Fibroblast of skin of right biceps (primary cell): ENCODE measurements around the gene PLB1.

ENCODE experiments used
- DNase-seq: peaks from one replicate; pipeline ENCODE4 v3.0.0-alpha.2; 2013

Gene PLB1

DNA sequence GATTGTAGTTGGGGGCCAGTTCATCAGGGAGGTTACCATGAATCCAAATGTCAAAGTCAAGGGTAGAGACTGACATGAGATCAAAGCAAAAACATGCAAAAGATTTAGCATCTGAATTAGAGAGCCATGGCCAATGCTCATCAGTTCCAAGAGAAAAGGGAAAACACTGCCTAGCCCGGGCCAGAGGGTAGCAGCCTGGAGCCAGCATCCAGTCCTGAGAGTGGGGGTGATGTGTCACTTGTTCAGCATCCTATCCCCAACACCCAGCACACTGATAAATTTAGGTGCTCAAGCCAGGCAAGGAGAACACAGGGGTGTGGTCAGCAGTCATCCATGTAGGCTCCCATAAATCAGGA, 178.8 kb downstream of the PLB1 start:
- no peak for DNase-seq

DNA sequence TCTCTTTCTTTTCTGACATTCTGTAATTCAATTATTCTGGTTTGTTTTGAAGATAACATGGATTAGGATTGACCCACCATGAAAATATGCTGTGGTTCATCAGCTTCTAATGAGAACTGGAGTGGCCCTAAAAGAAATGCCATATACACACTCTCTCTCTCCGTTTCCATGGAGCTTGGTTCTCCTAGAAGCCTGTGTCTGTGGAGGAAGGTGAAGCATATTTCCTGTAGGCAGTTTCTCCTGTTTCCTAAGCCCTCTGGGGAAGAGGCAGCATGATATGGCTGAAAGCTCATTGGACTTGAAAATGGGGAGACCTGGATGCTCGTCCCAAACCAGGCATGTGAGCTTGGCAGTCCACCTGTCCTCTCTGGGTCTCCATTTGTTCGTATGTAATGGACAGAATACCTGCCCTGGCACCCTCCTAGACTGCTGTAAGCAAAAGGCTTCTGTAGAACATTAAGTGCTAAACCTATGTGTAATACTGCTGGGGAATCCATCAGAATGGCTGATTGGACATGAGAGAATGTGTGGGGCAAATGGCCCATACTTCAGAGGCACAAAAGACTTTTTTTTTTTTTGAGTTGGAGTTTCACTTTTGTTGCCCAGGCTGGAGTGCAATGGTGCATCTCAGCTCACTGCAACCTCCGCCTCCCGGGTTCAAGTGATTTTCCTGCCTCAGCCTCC, 180.4 kb downstream of the PLB1 start:
- DNase-seq = no peak

DNA sequence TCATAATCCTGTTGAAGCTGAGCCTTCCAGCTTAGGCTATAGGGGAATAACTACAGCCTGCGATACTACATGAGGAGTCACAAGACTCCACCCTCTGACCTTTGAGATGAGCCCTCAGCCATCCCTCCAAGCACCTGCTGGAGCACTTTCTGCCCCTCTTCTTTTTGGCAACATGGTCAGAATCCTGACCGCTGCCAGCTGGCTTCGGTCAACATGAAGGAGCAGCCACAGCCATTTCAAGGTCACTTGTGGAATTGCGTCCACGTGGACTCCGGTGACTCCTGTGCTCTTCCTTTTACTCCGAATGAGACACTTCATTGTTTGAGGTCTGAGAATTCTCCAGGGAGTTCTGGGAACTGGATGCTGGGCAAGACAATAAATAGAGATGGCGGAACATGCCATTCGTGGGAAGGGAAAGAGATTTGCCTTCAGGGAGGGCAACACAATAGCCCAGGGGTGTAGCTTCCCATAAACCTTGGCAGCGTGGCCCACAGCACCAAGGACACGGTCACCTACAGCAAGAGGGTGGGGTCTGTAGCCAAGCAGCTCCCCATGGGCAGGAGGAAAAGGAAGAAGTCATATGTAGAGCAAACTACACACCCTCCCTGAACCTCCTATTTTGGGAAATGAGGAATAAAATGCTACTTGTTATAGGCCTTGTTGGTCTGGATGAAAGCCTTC, 182.5 kb downstream of the PLB1 start:
- DNase-seq = no peak

DNA sequence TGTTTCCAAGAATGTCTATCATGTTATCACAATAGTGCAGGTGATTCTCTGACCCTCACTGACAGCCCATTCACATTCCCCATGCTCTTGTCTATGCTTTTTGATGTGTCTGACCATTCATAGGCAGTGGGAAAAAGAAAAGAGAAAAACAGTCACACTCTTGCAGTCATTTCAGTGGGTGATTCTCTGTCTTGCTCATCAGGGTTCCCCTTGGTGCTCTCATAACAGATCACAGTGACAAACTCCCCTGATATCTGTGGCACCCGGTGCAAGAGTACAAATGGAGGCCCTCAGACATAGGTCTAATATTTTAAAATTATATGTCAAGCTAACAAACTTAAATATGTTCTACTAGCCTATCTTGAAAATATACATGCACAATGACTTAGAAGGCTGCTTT, 183.1 kb downstream of the PLB1 start:
- DNase-seq = no peak

DNA sequence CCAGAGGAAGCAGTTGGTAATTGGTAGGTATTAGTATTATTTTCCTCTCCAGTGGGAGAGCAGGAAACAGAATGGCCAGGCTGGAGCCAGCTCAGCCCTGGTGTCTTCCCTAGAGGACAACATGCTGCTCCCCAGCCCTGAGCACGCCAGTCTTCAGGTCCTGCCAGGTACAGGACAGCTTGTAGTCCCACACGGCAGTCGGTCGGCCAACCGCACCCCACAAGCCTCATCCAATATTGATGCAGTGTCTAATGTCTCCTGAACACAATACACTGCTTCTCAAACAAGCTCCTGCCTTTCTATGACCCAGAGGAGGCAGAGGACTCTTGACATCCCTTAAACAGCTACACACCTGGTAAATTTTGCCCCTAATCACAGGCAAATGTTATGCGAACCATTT, 184.8 kb downstream of the PLB1 start:
- DNase-seq = no peak

DNA sequence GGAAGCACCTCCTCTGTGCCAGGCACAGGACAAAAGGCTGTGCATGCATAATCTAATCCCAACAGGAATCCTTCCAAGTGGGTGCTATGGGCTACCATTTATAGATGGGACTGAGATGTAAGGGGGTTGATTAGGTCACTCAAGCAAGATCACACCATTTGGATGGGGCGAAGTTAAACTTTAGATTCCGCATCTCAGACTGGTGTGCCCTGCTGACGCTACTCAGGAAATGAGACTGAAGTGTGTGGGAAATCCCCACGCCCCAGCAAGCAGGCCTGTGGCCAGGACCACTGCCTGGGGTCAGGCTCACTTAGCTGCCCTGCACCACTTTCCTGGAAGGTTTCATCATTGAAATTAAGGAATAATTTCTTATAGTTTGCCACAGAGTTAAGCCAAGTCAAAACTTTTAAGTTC, 185.3 kb downstream of the PLB1 start:
- DNase-seq = peak; percentile 34

DNA sequence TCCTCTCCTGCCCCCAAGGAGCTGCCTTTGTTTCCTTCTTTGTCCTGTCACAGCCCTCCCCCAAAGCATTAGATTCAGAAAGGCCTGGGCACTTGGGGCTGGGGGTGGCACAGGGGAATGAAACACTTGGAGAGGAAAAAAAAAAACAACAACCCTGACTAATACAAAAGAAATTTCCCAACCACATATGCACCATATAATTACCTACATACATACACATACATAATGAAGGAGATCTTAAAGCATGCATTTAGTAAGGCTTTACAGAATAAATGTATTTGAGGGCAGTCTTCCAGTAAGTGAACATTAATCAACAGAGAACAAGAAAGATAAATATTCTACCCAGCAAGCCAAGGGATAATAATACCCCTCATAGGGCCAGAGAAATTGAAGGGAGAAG, 185.7 kb downstream of the PLB1 start:
- DNase-seq = peak; percentile 76

DNA sequence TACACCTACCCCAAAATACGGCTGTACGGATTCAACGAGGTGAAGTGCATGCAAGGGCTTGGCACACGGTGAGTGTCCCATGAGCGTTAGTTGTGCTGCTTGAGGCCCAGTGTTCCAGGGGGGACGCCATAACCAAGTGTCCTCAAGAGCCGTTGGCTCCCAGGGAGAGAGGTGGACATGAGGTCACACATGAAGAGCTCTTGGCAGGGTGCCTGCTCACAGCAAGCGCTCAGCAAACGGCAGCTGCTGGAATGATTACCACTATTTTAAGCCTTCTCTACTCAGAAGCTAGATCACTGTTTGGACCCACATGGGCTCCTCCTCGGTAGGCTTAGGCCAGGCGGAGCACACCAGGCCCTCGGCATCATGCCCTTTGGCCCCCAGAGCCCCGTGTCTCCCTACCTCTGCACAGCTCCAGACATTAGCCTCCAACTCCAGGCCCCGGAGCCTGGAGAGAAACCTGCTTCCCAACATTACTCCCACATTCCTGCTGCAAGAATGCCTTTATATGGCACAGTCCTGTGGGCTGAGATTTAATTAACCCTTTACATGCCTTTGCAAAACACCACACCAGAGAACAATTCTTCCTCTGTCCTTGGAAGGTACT, 187.3 kb downstream of the PLB1 start:
- DNase-seq = peak; percentile 77

DNA sequence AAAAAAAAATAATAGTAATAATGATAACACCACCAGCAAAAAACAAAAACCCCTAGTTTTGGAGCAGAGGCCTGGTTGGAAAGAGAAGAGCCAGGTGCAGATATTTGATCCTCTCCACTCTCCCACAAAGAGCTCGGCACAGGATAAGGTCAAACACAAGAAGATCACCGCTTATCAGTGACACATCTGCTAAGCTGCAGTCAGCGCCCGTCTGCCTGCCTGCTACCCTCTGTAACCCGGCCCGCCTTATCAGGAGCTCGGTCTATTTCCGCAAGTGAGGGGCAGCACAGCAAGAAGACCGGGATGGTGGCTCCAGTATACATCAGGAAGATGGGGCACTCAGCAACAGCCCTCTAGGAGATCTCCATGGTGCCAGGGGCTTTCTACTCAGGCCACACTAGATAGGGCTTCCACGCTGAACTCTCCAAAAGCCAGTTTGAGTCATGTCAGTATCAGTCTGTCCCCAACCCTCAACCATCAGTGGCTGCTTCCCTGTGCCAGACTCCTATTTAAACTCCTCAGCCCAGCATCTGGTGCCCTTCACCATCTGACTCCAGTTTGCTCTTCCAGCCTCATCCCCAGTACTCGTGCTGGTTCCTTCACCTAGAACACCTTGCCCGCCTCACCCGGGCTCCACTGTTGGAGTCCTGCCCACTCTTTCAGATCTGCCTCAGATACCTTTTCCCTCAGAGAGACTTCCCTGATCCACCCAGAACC, 188.4 kb downstream of the PLB1 start:
- DNase-seq = no peak

DNA sequence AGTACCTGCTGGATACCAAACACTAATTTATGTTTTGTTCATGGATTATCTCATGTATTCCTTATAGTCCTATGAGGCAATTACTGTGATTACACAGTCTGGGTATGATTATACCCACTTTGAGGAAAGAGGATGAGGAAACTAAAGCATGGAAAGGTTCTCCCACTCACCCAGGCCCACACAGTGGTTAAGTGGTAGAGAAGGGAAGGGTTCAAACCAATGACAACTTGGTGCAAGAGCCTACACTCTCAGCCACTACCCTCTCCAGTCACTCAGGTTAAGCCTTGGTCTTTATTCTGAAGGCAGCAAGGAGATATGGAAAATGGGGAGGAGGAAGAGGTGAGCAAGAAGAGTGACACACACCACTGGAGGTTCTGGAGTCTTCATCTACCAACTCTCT, 191.3 kb downstream of the PLB1 start:
- DNase-seq = no peak

DNA sequence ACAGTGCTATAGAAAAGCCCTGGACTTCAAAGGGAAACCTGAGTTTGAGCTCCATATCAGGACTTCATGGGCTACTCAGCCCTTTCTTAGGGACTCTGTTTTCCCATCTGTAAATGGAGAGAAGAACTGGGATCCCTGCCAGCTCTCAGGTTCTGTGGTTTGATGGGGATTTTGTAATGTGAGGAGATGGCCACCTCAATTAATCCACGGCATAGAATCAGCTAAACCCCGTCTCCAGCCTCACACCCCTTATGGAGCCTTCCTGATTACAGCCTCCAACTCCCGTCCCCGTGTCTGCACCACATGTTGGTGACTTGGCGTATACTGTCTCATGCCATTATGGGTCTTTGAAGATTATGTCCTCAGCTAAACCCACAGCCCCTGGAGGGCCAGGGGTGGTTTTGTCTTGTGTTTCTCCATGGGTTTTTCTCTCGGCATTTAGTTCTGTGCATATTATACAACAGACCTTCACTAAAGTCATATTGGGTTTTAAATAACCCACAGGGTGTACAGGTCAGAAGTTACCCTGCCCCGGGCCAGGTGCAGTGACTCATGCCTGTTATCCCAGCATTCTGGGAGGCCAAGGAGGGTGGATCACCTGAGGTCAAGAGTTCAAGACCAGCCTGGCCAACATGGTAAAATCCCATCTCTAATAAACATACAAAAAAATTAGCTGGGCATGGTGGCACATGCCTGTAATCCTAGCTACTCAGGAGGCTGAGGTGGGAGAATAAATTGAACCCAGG, 192.0 kb downstream of the PLB1 start:
- DNase-seq = no peak

DNA sequence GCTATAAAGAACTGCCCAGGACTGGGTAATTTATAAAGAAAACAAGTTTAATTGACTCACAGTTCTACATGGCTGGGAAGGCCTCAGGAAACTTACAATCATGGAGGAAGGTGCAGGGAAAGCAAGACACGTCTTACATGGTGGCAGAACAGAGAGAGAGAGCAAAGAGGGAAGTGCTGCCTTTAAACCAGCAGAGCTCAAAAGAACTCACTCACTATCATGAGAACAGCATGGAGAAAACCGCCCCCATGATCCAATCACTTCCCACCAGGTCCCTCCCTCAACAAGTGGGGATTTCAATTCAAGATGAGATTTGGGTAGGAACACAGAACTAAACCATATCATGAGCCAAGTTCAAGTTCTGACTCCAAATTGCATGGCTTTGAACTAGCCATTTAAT, 193.0 kb downstream of the PLB1 start:
- no peak for DNase-seq

DNA sequence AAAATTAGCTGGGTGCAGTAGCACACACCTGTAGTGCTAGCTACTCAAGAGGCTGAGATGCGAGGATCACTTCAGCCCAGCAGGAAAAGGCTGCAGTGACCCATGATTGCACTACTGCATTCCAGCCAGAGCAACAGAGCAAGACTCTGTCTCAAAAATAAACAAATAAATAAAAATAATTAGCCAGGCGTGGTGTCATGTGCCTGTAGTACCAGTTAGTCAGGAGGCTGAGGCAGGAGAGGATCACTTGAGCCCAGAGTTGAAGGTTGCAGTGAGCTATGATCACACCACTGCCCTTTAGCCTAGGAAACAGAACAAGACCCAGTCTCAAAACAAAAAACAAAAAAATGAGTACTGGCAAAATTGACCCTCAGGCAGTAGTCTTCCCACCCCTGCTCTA, 193.9 kb downstream of the PLB1 start:
- DNase-seq = no peak

DNA sequence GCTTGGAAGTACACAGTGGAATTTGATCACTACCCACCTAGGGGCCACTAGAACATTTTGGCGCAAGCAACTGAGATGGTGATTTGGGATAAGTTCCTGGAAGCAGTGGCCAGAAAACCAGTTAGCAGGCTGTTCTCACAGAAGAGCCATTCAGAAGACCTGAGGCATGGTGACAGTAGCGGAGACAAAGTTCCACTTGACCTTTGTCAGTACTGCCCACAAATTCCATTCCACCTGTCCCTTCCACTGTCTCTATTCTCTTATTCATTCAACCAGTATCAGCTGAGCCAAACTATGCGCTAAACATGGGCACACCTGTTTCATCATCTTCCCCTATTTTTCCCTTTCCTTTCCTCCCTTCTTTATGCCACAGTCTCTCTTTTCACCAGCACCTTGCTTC, 196.6 kb downstream of the PLB1 start:
- no peak for DNase-seq

DNA sequence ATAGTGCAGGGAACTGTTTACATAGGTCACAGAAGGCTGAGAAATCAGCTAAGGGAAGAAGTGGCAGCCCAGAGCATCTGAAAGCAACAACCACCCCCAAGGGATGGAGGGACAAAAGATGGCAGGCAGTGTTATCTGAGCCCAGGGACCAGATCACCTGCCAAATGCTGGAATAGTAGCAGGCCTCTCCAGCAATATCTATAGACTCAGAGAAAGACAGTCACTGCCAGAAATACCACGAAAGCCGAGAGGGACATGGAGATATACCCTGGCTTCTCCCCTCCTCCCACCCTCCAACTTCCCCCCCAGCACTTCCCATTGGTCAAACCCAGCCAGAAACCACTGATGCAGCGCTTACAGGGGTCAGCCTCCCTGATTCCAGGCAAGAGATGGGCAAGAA, 197.4 kb downstream of the PLB1 start:
- DNase-seq = no peak
